Karpas-422 (cell line): ENCODE data around the gene RBMS1. TPM values are rescaled to one million over a fixed set of nuclear protein-coding genes. Genes with fewer than 3 reads are reported as not detected.

Experiments
- DNase-seq: peaks from one replicate; pipeline ENCODE4 v3.0.0-alpha.2; 2015
- H2AFZ ChIP-seq: fragments of 200-600 bp; sonication (generic); 2 replicates; pipeline ENCODE4 v1.6.1; 2014; ENCODE audit warnings: antibody characterized with exemption, low read length, mixed read lengths
- H3K27ac ChIP-seq: fragments of 200-600 bp; sonication (generic); 2 replicates; pipeline ENCODE4 v1.5.1; 2014; ENCODE audit warnings: mild to moderate bottlenecking, low read length, moderate library complexity
- H3K27me3 ChIP-seq: fragments of 200-600 bp; sonication (generic); 2 replicates; pipeline ENCODE4 v1.6.1; 2014; ENCODE audit warnings: low read length, mixed read lengths
- H3K36me3 ChIP-seq: fragments of 200-600 bp; sonication (generic); 2 replicates; pipeline ENCODE4 v1.6.1; 2014; ENCODE audit warnings: low read length, mixed read lengths; ENCODE audit not compliant: insufficient read depth
- H3K4me1 ChIP-seq: fragments of 200-600 bp; sonication (generic); 2 replicates; pipeline ENCODE4 v1.6.1; 2014; ENCODE audit warnings: mild to moderate bottlenecking, low read length, mixed read lengths
- H3K4me2 ChIP-seq: fragments of 200-600 bp; sonication (generic); 2 replicates; pipeline ENCODE4 v1.6.1; 2014; ENCODE audit warnings: low read length, low read depth, mild to moderate bottlenecking; ENCODE audit not compliant: poor library complexity, severe bottlenecking
- H3K4me3 ChIP-seq: fragments of 200-600 bp; sonication (generic); 2 replicates; pipeline ENCODE4 v1.5.1; 2014; ENCODE audit warnings: mild to moderate bottlenecking, antibody characterized with exemption, low read length, mixed read lengths
- H3K79me2 ChIP-seq: fragments of 200-600 bp; sonication (generic); 2 replicates; pipeline ENCODE4 v1.6.1; 2014; ENCODE audit warnings: mild to moderate bottlenecking, low read length, mixed read lengths
- H3K9ac ChIP-seq: fragments of 200-600 bp; sonication (generic); 2 replicates; pipeline ENCODE4 v1.6.0; 2014; ENCODE audit warnings: low read length
- H3K9me2 ChIP-seq: fragments of 200-600 bp; sonication (generic), shearing (Covaris generic); replicated peaks from 2 replicates; pipeline ENCODE4 v1.6.0; 2014; ENCODE audit warnings: mild to moderate bottlenecking, low read length, moderate library complexity; ENCODE audit not compliant: insufficient read depth
- H3K9me3 ChIP-seq: fragments of 300-700, 200-600 bp; sonication (generic); 2 replicates; pipeline ENCODE4 v1.6.1; 2014; ENCODE audit warnings: low read length, mixed read lengths
- H4K20me1 ChIP-seq: fragments of 200-600 bp; sonication (generic); 2 replicates; pipeline ENCODE4 v1.6.1; 2014; ENCODE audit warnings: mild to moderate bottlenecking, antibody characterized with exemption, low read length, low read depth; ENCODE audit not compliant: insufficient read depth
- total RNA-seq: library from RNA; depleted of rRNA; stranded (reverse); fragments of >200 nt; shearing (Covaris generic); gene quantifications from 2 replicates; pipeline ENCODE4 v1.2.3, GENCODE V29; 2014; ENCODE audit warnings: low replicate concordance

Gene RBMS1
- total RNA-seq, 1 experiment from 2014 or later: not detected

GRCh38 chr2:160225722-160226121, 267.9 kb downstream of the RBMS1 start:
- no peaks in the 10 kb centered on the region for H3K36me3 ChIP-seq
- H4K20me1 ChIP-seq: no peaks in the 10 kb centered on the region
- no peak for DNase-seq
- H2AFZ ChIP-seq: no peak overlapping the region
- H3K9me3 ChIP-seq: no peaks in the 10 kb centered on the region
- no peak overlapping the region for H3K9ac ChIP-seq
- H3K27me3 ChIP-seq: no peaks in the 10 kb centered on the region
- no peak overlapping the region for H3K27ac ChIP-seq
- no peaks in the 10 kb centered on the region for H3K9me2 ChIP-seq
- no peak overlapping the region for H3K4me3 ChIP-seq
- H3K4me2 ChIP-seq: no peak overlapping the region
- H3K4me1 ChIP-seq: no peaks in the 10 kb centered on the region
- no peaks in the 10 kb centered on the region for H3K79me2 ChIP-seq

DNA sequence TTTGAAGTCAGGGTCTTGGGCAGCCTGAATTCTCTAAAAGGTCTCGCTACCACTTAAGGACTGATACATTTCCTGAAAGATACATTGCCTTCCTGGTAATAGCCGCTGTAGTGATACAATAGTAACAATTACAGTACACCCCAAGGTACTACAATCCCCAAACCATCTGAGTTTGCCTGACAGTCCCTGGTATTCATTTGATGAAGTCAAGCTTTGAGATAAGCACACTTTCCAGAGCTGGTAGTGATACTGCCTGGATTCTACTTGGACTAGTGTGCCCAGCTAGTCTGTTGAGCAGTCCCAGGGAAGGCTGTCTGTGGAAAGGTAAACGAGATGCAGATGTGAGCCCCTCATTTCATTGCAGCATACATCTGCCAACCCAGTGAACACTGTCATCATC, 269.1 kb downstream of the RBMS1 start:
- Histone ChIP-seq H3K4me3 (no peak overlapping the region), H3K27ac (no peak overlapping the region), H3K4me2 (no peak overlapping the region), H3K36me3 (no peaks in the 10 kb centered on the region), H3K79me2 (no peaks in the 10 kb centered on the region), H4K20me1 (no peaks in the 10 kb centered on the region), H3K9me3 (no peaks in the 10 kb centered on the region), H3K4me1 (no peaks in the 10 kb centered on the region), H3K9me2 (no peaks in the 10 kb centered on the region), H2AFZ (no peak overlapping the region), H3K9ac (no peak overlapping the region), H3K27me3 (no peaks in the 10 kb centered on the region)
- no peak for DNase-seq

GRCh38 chr2:160224060-160224459, 269.5 kb downstream of the RBMS1 start:
- Histone ChIP-seq H3K4me1 (no peaks in the 10 kb centered on the region), H4K20me1 (no peaks in the 10 kb centered on the region), H3K9ac (no peak overlapping the region), H2AFZ (no peak overlapping the region), H3K79me2 (no peaks in the 10 kb centered on the region), H3K36me3 (no peaks in the 10 kb centered on the region), H3K9me2 (no peaks in the 10 kb centered on the region), H3K4me3 (no peak overlapping the region), H3K27ac (no peak overlapping the region), H3K4me2 (no peak overlapping the region), H3K9me3 (no peaks in the 10 kb centered on the region), H3K27me3 (no peaks in the 10 kb centered on the region)
- DNase-seq: no peak

GRCh38 chr2:160223560-160223959, 270.0 kb downstream of the RBMS1 start:
- Histone ChIP-seq H3K79me2 (no peaks in the 10 kb centered on the region), H3K4me1 (no peaks in the 10 kb centered on the region), H3K9me3 (no peaks in the 10 kb centered on the region), H3K9ac (no peak overlapping the region), H2AFZ (no peak overlapping the region), H4K20me1 (no peaks in the 10 kb centered on the region), H3K9me2 (no peaks in the 10 kb centered on the region), H3K27me3 (no peaks in the 10 kb centered on the region), H3K4me2 (no peak overlapping the region), H3K36me3 (no peaks in the 10 kb centered on the region), H3K4me3 (no peak overlapping the region), H3K27ac (no peak overlapping the region)
- no peak for DNase-seq

DNA sequence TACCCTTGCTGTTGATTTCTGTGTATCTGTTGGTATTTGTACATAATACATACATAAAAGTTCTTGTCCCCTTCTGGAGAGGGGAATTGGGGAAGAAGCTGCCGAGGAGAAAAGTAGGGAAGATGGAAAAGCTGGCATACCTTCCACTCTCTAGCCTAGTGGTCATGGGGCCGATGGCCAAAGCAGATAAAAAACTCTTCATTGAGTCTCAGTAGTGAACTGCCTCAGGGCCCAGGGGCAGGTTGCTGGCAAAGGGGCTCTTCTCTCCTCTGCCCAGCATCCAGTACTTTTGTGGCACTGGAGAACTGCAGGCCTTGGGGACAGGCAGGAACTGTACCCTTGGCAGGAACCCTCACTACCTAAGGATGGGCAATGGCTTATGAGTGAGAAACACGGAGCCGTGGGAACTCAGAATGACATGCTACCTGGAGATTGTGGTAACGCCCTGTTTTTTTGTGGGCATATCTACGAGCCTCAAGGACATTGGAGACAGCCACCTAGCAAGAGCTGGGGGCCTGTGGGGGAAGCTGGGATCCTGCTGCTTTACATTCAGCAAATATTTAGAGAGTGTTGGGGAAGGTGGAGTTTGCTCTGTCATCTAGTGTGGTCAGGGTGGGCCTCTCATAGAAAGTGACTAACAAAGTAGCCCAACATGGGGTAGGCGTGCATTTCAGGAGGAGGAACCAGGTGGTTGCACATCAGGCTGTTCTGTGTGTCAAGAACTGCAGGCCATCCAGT, 270.9 kb downstream of the RBMS1 start:
- Histone ChIP-seq H3K36me3 (no peaks in the 10 kb centered on the region), H2AFZ (no peak overlapping the region), H3K9me3 (no peaks in the 10 kb centered on the region), H3K4me1 (no peaks in the 10 kb centered on the region), H3K4me2 (no peak overlapping the region), H3K27ac (no peak overlapping the region), H4K20me1 (no peaks in the 10 kb centered on the region), H3K4me3 (no peak overlapping the region), H3K79me2 (no peaks in the 10 kb centered on the region), H3K9me2 (no peaks in the 10 kb centered on the region), H3K27me3 (no peaks in the 10 kb centered on the region), H3K9ac (no peak overlapping the region)
- DNase-seq: no peak
